ENCODE results near the gene SMYD3. TPM values are rescaled to one million over a fixed set of nuclear protein-coding genes. Genes with fewer than 3 reads are reported as not detected.

The SMYD3 gene
- total and polyA plus RNA-seq, 2 of the 4 experiments (the other 2 are of a cell fraction) = 26.5 to 37.6 TPM

- Histone ChIP-seq H4K5ac (ENCODE audit: low read depth, low read length) (no peak overlapping the region), H3K9me1 (ENCODE audit: insufficient read depth, low read length) (no peaks in the 10 kb centered on the region), H3K9ac (ENCODE audit: low read depth, low read length) (no peak overlapping the region), H2BK120ac (ENCODE audit: low read depth, low read length) (no peak overlapping the region), H3K56ac (ENCODE audit: extremely low read depth, insufficient read depth, low read length) (no peak overlapping the region), H3K9me3 (ENCODE audit: control insufficient read depth, insufficient read depth, low read length) (no peaks in the 10 kb centered on the region), H3K18ac (ENCODE audit: low read depth, low read length) (no peak overlapping the region), H2BK5ac (ENCODE audit: low read depth, low read length, poor library complexity, severe bottlenecking) (no peak overlapping the region), H3K4me3 (ENCODE audit: insufficient read depth, low read depth, low read length) (no peak overlapping the region), H2BK20ac (ENCODE audit: low read depth, low read length) (no peak overlapping the region), H2AK9ac (replicated peaks; ENCODE audit: low read depth, low read length, poor library complexity) (no peak overlapping the region), H3K36me3 (ENCODE audit: control insufficient read depth, insufficient read depth, low read length) (no peaks in the 10 kb centered on the region), H3K79me1 (ENCODE audit: low read depth in 1 of 2, low read length in 2 of 2) (peaks cover 0 to 3% of the 10 kb centered on the region in 2 experiments; a peak in 1 of 4 replicates), H3K27ac (ENCODE audit: insufficient read depth, low read length) (no peak overlapping the region), H3K23ac (ENCODE audit: low read depth, low read length) (no peak overlapping the region), H2AFZ (replicated peaks; ENCODE audit: low read length, poor library complexity) (no peak overlapping the region), H4K20me1 (ENCODE audit: insufficient read depth, low read length) (no peaks in the 10 kb centered on the region), H3K27me3 (ENCODE audit: control insufficient read depth, insufficient read depth, low read length) (no peaks in the 10 kb centered on the region), H2BK15ac (ENCODE audit: low read depth, low read length) (no peak overlapping the region), H3K4me2 (ENCODE audit: low read depth, low read length) (no peak overlapping the region), H2AK5ac (ENCODE audit: low read depth, low read length) (no peak overlapping the region), H3K4ac (ENCODE audit: low read depth, low read length) (no peak overlapping the region), H4K8ac (ENCODE audit: low read depth in 2 of 2, low read length in 2 of 2) (no peak overlapping the region), H4K91ac (ENCODE audit: insufficient read depth, low read depth, low read length) (no peak overlapping the region), H3K4me1 (ENCODE audit: control insufficient read depth, insufficient read depth, low read length) (no peaks in the 10 kb centered on the region), H3K14ac (replicated peaks; ENCODE audit: low read depth, low read length) (no peak overlapping the region)
- POLR2A ChIA-PET (ENCODE audit: unreplicated experiment) = no interaction called here
- ATAC-seq (ENCODE audit: low read depth) (no peak), DNase-seq (no peak)
- no CpG with 5 or more reads among the region's 2 CpGs for WGBS, 2 experiments (ENCODE audit: extremely low coverage in 2 of 2, insufficient read length in 1 of 2)
- BruUV-seq (replicated peaks) = no TSS peak
- in situ Hi-C loops (cut with MboI; ENCODE audit: low sequenced_read_pairs) (loop anchor here (10.0 kb wide), 1 partner anchor 259 kb away; no protein-coding TSS in a partner anchor), dilution Hi-C loops (cut with HindIII; ENCODE audit: low sequenced_read_pairs, unreplicated experiment) (no loop called here), intact Hi-C loops (cut with micrococcal nuclease) (no loop called here)
- TF ChIP-seq MXI1 (IDR thresholded peaks at IDR 0.05; ENCODE audit: borderline replicate concordance, low read depth, low read length) (no peak), POLR2A (IDR thresholded peaks at IDR 0.05; ENCODE audit: low read depth, low read length) (no peak), SMC3 (IDR thresholded peaks at IDR 0.05; ENCODE audit: low read depth, low read length) (no peak), CTCF (conservative IDR thresholded peaks at IDR 0.05; ENCODE audit: low read depth, low read length) (no peak), ELK1 (IDR thresholded peaks at IDR 0.05; ENCODE audit: borderline replicate concordance, low read depth, low read length) (no peak)
- CTCF ChIA-PET = no interaction called here
Measured at GRCh38 chr1:246274186-246274585, 232.9 kb downstream of the SMYD3 start.
